ENCODE data around the gene VILL. TPM values are rescaled to one million over a fixed set of nuclear protein-coding genes. Genes with fewer than 3 reads are reported as not detected.

Gene VILL
- total RNA-seq, 2 experiments from 2014 or later, result 13.2 to 23.5 TPM

GRCh38 chr3:38026856-38027255, 36.3 kb downstream of the VILL start:
- CTCF ChIA-PET (ENCODE audit: unreplicated experiment), result no interaction called here
- no peak overlapping the region for H3K4me3 ChIP-seq (ENCODE audit: low read depth, low read length, poor library complexity, severe bottlenecking)
- peaks cover 17% of the 10 kb centered on the region for H3K4me1 ChIP-seq (ENCODE audit: insufficient read depth, low read length, poor library complexity, severe bottlenecking)
- H3K79me2 ChIP-seq (ENCODE audit: insufficient read depth, low read depth, low read length), result no peaks in the 10 kb centered on the region
- no peak overlapping the region for H3K27ac ChIP-seq (ENCODE audit: low read depth, low read length, poor library complexity, severe bottlenecking)
- TF ChIP-seq EZH2phosphoT487 (IDR thresholded peaks at IDR 0.05; ENCODE audit: borderline replicate concordance, low read depth, low read length), result no peak
- no peak for DNase-seq (ENCODE audit: low spot score)
- POLR2A ChIA-PET, result interaction anchor here (0.6 kb wide), 1 partner anchor 151 kb away, joined by 3 read pairs; no protein-coding TSS in a partner anchor
- no peaks in the 10 kb centered on the region for H3K36me3 ChIP-seq (ENCODE audit: insufficient read depth, low read length)
- BruUV-seq (replicated peaks), result no TSS peak
- no peaks in the 10 kb centered on the region for H3K9me2 ChIP-seq (ENCODE audit: insufficient read depth, low read length)
- no peak overlapping the region for H3K4me2 ChIP-seq (ENCODE audit: low read length)
- no peaks in the 10 kb centered on the region for H3K9me3 ChIP-seq (ENCODE audit: low read length)
- H4K20me1 ChIP-seq (ENCODE audit: insufficient read depth, low read length), result no peaks in the 10 kb centered on the region
- H2AFZ ChIP-seq (ENCODE audit: low read length), result no peak overlapping the region
- intact Hi-C loops (cut with micrococcal nuclease; ENCODE audit: unreplicated experiment), result no loop called here

GRCh38 chr3:38027466-38028465, 37.2 kb downstream of the VILL start:
- no peak overlapping the region for H3K27ac ChIP-seq (ENCODE audit: low read depth, low read length, poor library complexity, severe bottlenecking)
- H3K36me3 ChIP-seq (ENCODE audit: insufficient read depth, low read length), result no peaks in the 10 kb centered on the region
- no peak overlapping the region for H3K4me2 ChIP-seq (ENCODE audit: low read length)
- no peaks in the 10 kb centered on the region for H3K79me2 ChIP-seq (ENCODE audit: insufficient read depth, low read depth, low read length)
- H3K9me2 ChIP-seq (ENCODE audit: insufficient read depth, low read length), result no peaks in the 10 kb centered on the region
- intact Hi-C loops (cut with micrococcal nuclease; ENCODE audit: unreplicated experiment), result no loop called here
- BruUV-seq (replicated peaks), result no TSS peak
- no peak for DNase-seq (ENCODE audit: low spot score)
- ChIA-PET POLR2A (no interaction called here), CTCF (ENCODE audit: unreplicated experiment) (no interaction called here)
- no peak for TF ChIP-seq EZH2phosphoT487 (IDR thresholded peaks at IDR 0.05; ENCODE audit: borderline replicate concordance, low read depth, low read length)
- TF ChIP-seq, protein P1, sequence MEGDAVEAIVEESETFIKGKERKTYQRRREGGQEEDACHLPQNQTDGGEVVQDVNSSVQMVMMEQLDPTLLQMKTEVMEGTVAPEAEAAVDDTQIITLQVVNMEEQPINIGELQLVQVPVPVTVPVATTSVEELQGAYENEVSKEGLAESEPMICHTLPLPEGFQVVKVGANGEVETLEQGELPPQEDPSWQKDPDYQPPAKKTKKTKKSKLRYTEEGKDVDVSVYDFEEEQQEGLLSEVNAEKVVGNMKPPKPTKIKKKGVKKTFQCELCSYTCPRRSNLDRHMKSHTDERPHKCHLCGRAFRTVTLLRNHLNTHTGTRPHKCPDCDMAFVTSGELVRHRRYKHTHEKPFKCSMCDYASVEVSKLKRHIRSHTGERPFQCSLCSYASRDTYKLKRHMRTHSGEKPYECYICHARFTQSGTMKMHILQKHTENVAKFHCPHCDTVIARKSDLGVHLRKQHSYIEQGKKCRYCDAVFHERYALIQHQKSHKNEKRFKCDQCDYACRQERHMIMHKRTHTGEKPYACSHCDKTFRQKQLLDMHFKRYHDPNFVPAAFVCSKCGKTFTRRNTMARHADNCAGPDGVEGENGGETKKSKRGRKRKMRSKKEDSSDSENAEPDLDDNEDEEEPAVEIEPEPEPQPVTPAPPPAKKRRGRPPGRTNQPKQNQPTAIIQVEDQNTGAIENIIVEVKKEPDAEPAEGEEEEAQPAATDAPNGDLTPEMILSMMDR (conservative IDR thresholded peaks at IDR 0.05; ENCODE audit: low read length), result no peak
- H3K9me3 ChIP-seq (ENCODE audit: low read length), result no peaks in the 10 kb centered on the region
- no peaks in the 10 kb centered on the region for H4K20me1 ChIP-seq (ENCODE audit: insufficient read depth, low read length)
- H2AFZ ChIP-seq (ENCODE audit: low read length), result no peak overlapping the region
- peaks cover 17% of the 10 kb centered on the region for H3K4me1 ChIP-seq (ENCODE audit: insufficient read depth, low read length, poor library complexity, severe bottlenecking)
- no peak overlapping the region for H3K4me3 ChIP-seq (ENCODE audit: low read depth, low read length, poor library complexity, severe bottlenecking)

GRCh38 chr3:38028621-38029361, 38.2 kb downstream of the VILL start:
- H2AFZ ChIP-seq (ENCODE audit: low read length), result no peak overlapping the region
- TF ChIP-seq, protein P1 (conservative IDR thresholded peaks at IDR 0.05; ENCODE audit: low read length), result no peak
- TF ChIP-seq EZH2phosphoT487 (IDR thresholded peaks at IDR 0.05; ENCODE audit: borderline replicate concordance, low read depth, low read length), result no peak
- no peaks in the 10 kb centered on the region for H3K79me2 ChIP-seq (ENCODE audit: insufficient read depth, low read depth, low read length)
- H3K27ac ChIP-seq (ENCODE audit: low read depth, low read length, poor library complexity, severe bottlenecking), result no peak overlapping the region
- H3K36me3 ChIP-seq (ENCODE audit: insufficient read depth, low read length), result no peaks in the 10 kb centered on the region
- H3K4me2 ChIP-seq (ENCODE audit: low read length), result no peak overlapping the region
- peaks cover 9% of the 10 kb centered on the region for H3K4me1 ChIP-seq (ENCODE audit: insufficient read depth, low read length, poor library complexity, severe bottlenecking)
- H3K9me2 ChIP-seq (ENCODE audit: insufficient read depth, low read length), result no peaks in the 10 kb centered on the region
- DNase-seq (ENCODE audit: low spot score), result no peak
- BruUV-seq (replicated peaks), result no TSS peak
- no peak overlapping the region for H3K4me3 ChIP-seq (ENCODE audit: low read depth, low read length, poor library complexity, severe bottlenecking)
- intact Hi-C loops (cut with micrococcal nuclease; ENCODE audit: unreplicated experiment), result no loop called here
- ChIA-PET POLR2A (interaction anchor here (0.7 kb wide), 1 partner anchor 196 kb away, joined by 3 read pairs; no protein-coding TSS in a partner anchor), CTCF (ENCODE audit: unreplicated experiment) (no interaction called here)
- no peaks in the 10 kb centered on the region for H3K9me3 ChIP-seq (ENCODE audit: low read length)
- H4K20me1 ChIP-seq (ENCODE audit: insufficient read depth, low read length), result no peaks in the 10 kb centered on the region

Data from OCI-LY7 (cell line).